Left ventricle myocardium inferior (tissue), 1 donor: Measurements from ENCODE around the gene PCSK6. TPM values are rescaled to one million over a fixed set of nuclear protein-coding genes. Genes with fewer than 3 reads are reported as not detected.
"Not testable (repeated sequence)": the region's sequence is repeated elsewhere in the genome, so short reads cannot be mapped to it uniquely, and the experiment has no call there.

Source experiments
- DNase-seq: peaks from one replicate; pipeline ENCODE4 v3.0.0-alpha.2; 2020
- H3K27ac ChIP-seq: fragments of 200-600 bp; replicated peaks from 2 replicates; pipeline ENCODE4 v1.8.0; 2021
- H3K27me3 ChIP-seq: fragments of 200-600 bp; 2 replicates; pipeline ENCODE4 v1.8.0; 2021; ENCODE audit warnings: low read depth
- H3K36me3 ChIP-seq: fragments of 200-600 bp; 2 replicates; pipeline ENCODE4 v1.8.0; 2021
- H3K4me1 ChIP-seq: fragments of 200-600 bp; 2 replicates; pipeline ENCODE4 v1.8.0; 2021
- H3K4me3 ChIP-seq: fragments of 200-600 bp; 2 replicates; pipeline ENCODE4 v1.8.0; 2021; ENCODE audit warnings: mild to moderate bottlenecking, moderate library complexity
- H3K9me3 ChIP-seq: fragments of 200-600 bp; replicated peaks from 2 replicates; pipeline ENCODE4 v1.8.0; 2021
- intact Hi-C: fragments of 100-400 bp; cut with micrococcal nuclease; formaldehyde crosslinking; loops from one replicate; pipeline ENCODE4 v1.11.0; 2022
- total RNA-seq: library from RNA; stranded (reverse); fragmentation: NEBNext Ultra II Directional; extraction: Animal tissue kit (Norgen Biotek cat#: 25700); gene quantifications from one replicate; pipeline ENCODE4 v1.2.1, GENCODE V29; 2021
- TF ChIP-seq, protein P1 (sequence below): fragments of 200-600 bp; IDR thresholded peaks from 2 replicates; pipeline ENCODE4 v1.8.0; 2021; ENCODE audit warnings: antibody characterized with exemption, mild to moderate bottlenecking, borderline replicate concordance
- donor health status: DM: no; HTN: yes; CAD: no; lungs with severe emphysema.

PCSK6 gene
- total RNA-seq, 1 donor from 2014 or later, result 28.6 TPM

GRCh38 chr15:101466188-101466587 is 23.3 kb downstream of the PCSK6 start:
- H3K4me1 ChIP-seq, result peaks cover 35% of the 10 kb centered on the region
- TF ChIP-seq, protein P1, sequence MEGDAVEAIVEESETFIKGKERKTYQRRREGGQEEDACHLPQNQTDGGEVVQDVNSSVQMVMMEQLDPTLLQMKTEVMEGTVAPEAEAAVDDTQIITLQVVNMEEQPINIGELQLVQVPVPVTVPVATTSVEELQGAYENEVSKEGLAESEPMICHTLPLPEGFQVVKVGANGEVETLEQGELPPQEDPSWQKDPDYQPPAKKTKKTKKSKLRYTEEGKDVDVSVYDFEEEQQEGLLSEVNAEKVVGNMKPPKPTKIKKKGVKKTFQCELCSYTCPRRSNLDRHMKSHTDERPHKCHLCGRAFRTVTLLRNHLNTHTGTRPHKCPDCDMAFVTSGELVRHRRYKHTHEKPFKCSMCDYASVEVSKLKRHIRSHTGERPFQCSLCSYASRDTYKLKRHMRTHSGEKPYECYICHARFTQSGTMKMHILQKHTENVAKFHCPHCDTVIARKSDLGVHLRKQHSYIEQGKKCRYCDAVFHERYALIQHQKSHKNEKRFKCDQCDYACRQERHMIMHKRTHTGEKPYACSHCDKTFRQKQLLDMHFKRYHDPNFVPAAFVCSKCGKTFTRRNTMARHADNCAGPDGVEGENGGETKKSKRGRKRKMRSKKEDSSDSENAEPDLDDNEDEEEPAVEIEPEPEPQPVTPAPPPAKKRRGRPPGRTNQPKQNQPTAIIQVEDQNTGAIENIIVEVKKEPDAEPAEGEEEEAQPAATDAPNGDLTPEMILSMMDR, result no peak
- intact Hi-C loops, result no loop called here
- DNase-seq, result no peak
- H3K27ac ChIP-seq, result no peak overlapping the region
- no peaks in the 10 kb centered on the region for H3K9me3 ChIP-seq
- no peaks in the 10 kb centered on the region for H3K36me3 ChIP-seq
- no peak overlapping the region for H3K4me3 ChIP-seq
- no peaks in the 10 kb centered on the region for H3K27me3 ChIP-seq

GRCh38 chr15:101464999-101465669 is 24.4 kb downstream of the PCSK6 start:
- TF ChIP-seq, protein P1, result no peak
- Histone ChIP-seq H3K9me3 (no peaks in the 10 kb centered on the region), H3K4me1 (peaks cover 25% of the 10 kb centered on the region), H3K36me3 (no peaks in the 10 kb centered on the region), H3K4me3 (no peak overlapping the region), H3K27me3 (no peaks in the 10 kb centered on the region), H3K27ac (peak overlapping the region; percentile 39)
- intact Hi-C loops, result no loop called here
- DNase-seq, result no peak

GRCh38 chr15:101464256-101464998 is 25.1 kb downstream of the PCSK6 start:
- DNase-seq, result no peak
- H3K4me1 ChIP-seq, result peaks cover 22% of the 10 kb centered on the region
- no peak overlapping the region for H3K4me3 ChIP-seq
- no peaks in the 10 kb centered on the region for H3K9me3 ChIP-seq
- H3K27me3 ChIP-seq, result no peaks in the 10 kb centered on the region
- TF ChIP-seq, protein P1, result no peak
- intact Hi-C loops, result no loop called here
- H3K36me3 ChIP-seq, result no peaks in the 10 kb centered on the region
- H3K27ac ChIP-seq, result peak overlapping the region; percentile 39

GRCh38 chr15:101463696-101464095 is 25.8 kb downstream of the PCSK6 start:
- intact Hi-C loops, H3K4me3 ChIP-seq, H3K9me3 ChIP-seq, H3K36me3 ChIP-seq, H3K27ac ChIP-seq, H3K27me3 ChIP-seq, DNase-seq: not testable (repeated sequence)
- peaks cover 22% of the 10 kb centered on the region for H3K4me1 ChIP-seq

DNA sequence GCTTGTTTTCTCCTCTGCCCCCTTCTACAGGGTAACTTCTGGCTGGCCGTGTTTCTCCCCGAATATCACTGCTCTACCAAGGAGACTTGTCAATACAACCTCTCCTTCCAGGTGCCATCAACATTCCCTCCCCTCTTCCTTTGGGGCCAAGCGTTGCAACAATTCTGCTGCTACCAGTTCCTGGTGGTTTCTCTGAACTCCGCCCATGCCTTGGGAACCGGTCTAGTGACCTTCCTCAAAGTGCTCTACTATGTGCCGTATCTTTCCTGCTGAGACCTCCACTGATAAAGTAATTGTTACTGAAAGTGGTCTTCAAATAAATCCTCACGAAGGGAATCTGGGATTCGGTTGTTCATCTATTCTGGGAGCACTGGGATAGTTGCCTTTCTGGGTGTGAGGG is 26.2 kb downstream of the PCSK6 start:
- TF ChIP-seq, protein P1, result no peak
- intact Hi-C loops, result no loop called here

GRCh38 chr15:101461097-101461496 is 28.4 kb downstream of the PCSK6 start:
- Histone ChIP-seq H3K4me3 (no peak overlapping the region), H3K4me1 (peaks cover 24% of the 10 kb centered on the region), H3K36me3 (no peaks in the 10 kb centered on the region), H3K27ac (no peak overlapping the region), H3K27me3 (no peaks in the 10 kb centered on the region), H3K9me3 (no peaks in the 10 kb centered on the region)
- TF ChIP-seq, protein P1, result no peak
- intact Hi-C loops, result no loop called here
- no peak for DNase-seq

More for the DNA sequence above, 26.2 kb downstream of the PCSK6 start:
- H3K9me3 ChIP-seq, result no peaks in the 10 kb centered on the region
- H3K4me1 ChIP-seq, result peaks cover 22% of the 10 kb centered on the region
- H3K4me3 ChIP-seq, result no peak overlapping the region
- H3K27ac ChIP-seq, result no peak overlapping the region
- DNase-seq, result no peak
- H3K27me3 ChIP-seq, result no peaks in the 10 kb centered on the region
- H3K36me3 ChIP-seq, result no peaks in the 10 kb centered on the region
